GM12874 (cell line): ENCODE results near the gene IKZF2.

Source experiments
- TF ChIP-seq, protein P1 (sequence below): IDR thresholded peaks from 2 replicates; pipeline ENCODE4 v1.5.1; 2011; ENCODE audit warnings: low read depth, mild to moderate bottlenecking, control low read depth, low read length, moderate library complexity; ENCODE audit not compliant: insufficient read depth

The IKZF2 gene

DNA sequence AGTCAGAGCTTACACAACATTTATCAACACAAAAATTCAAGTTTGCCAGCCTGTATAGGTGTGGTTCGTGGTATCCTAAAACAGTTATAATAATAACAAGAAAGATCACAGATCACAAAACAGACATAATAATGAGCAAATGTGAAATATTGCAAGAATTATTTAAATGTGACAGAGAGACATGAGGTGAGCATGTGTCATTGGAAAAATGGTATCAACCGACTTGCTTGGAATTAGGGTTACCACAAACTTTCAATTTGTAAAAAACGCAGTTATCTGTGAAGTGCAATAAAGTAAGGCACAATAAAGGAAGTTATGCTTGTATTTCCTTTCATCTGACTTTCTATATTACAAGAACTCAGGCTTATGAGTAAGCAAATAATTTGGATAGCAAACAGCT lies 116.8 kb downstream of the IKZF2 start:
- TF ChIP-seq, protein P1, sequence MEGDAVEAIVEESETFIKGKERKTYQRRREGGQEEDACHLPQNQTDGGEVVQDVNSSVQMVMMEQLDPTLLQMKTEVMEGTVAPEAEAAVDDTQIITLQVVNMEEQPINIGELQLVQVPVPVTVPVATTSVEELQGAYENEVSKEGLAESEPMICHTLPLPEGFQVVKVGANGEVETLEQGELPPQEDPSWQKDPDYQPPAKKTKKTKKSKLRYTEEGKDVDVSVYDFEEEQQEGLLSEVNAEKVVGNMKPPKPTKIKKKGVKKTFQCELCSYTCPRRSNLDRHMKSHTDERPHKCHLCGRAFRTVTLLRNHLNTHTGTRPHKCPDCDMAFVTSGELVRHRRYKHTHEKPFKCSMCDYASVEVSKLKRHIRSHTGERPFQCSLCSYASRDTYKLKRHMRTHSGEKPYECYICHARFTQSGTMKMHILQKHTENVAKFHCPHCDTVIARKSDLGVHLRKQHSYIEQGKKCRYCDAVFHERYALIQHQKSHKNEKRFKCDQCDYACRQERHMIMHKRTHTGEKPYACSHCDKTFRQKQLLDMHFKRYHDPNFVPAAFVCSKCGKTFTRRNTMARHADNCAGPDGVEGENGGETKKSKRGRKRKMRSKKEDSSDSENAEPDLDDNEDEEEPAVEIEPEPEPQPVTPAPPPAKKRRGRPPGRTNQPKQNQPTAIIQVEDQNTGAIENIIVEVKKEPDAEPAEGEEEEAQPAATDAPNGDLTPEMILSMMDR, result no peak

DNA sequence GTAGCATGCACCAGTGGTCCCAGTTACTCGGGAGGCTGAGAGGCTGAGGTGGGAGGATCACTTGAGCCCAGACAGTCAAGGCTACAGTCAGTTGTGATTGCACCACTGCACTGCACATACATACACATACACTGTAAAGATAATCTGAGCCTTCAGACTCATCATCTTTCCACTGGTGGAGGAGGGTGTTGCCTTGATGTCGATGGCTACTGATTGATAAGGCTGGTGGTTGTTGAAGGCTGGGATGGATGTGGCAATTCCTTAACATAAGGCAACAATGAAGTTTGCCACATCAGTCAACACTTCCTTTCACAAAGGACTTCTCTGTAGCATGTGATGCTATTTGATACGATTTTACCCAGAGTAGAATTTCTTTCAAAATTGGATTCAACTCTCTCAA lies 118.8 kb downstream of the IKZF2 start:
- TF ChIP-seq, protein P1, result no peak

DNA sequence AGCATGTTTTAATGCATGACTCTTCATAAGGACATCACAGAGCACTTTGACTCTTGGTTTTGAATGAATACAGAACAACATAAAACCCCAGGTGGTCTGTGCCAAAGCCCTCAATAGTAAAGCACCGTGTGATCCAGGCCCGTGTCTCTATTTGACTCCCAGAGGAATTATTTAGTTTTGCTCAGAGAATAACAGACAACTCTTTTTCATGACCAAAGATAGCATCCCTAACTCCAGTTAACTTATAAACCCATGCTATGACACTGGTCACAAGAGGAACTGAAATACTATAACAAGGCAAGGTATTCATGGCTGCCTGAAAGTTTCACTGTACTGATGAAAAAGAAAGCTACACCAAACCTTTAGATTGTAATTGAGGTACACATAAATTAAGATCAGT lies 128.4 kb downstream of the IKZF2 start:
- TF ChIP-seq, protein P1, result no peak

DNA sequence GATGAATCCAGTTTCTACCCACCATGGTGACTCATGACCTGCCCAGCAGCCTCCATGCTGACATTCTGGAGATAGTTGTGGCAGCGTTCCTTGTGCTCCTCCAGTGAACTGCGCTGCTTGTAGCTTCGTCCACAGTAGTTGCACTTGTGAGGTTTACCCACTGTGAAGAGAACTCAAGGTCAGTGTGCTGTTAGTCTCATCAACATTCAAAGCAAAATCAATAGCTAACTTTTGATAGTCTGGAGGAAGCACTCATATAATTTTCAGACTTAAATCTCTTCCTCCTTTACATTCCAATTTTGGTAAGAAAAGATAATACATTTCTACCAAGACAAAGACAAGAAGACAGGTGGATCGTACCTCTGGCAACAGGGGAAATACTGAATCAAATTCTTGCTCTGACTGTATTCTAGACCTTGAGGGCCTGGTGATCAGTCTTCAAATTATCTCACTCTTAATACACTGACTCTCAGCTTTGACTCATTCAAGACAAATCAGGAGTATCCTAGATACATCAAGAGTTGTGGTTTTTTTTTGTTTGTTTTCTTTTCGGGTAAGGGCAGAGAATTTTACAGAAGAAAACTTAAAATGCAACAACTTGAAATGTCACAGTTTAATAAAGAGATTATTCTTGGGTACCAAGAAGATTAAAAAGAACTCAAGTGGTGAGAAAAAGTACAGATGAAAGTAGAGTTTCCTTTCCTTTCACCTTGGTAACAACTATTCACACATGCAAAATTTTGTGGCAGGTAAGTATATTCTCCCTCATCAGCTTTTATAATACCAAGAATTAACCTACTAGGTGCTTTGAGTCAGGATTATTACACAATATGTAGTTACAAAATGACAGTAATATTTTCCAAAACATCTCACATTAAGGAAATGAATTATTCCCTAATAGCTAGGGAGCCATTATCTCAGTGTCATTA lies 129.2 kb downstream of the IKZF2 start:
- TF ChIP-seq, protein P1, result no peak

DNA sequence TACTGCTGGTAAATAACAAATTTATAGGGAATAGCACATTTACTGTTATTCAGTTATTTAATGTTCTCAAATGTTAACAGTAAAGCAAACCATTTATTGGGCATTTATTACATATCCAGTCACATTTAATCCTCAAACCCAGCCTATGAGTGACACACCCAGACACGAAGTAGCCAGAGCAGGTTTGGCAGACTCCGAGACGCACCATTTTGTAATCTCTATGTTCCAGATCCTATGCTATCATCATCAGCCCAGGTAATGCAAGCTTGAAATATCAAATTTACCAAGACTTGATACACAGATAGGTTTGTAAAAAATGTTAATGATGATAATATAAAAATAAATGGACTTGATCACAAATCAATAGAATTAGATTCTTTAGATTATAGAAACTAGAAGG lies 131.1 kb downstream of the IKZF2 start:
- TF ChIP-seq, protein P1, result no peak

DNA sequence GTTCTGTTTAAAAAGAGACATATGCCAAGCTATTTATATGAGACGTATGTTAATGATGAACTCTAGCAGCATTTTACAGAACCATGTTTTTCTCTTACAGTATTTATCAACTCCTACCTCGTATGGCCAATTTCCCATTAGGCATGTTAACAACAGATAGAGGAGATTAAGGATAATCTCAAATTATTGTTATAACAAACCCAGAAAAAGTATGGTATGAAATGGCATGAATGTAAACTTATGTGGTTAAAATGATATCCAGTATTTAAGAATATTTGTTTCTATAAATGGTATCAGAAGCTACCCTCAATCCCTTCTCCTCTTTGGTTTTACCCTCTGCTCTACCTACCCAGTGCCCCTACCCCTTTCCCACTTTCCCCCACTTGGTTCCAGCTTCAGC lies 132.0 kb downstream of the IKZF2 start:
- TF ChIP-seq, protein P1, result no peak

DNA sequence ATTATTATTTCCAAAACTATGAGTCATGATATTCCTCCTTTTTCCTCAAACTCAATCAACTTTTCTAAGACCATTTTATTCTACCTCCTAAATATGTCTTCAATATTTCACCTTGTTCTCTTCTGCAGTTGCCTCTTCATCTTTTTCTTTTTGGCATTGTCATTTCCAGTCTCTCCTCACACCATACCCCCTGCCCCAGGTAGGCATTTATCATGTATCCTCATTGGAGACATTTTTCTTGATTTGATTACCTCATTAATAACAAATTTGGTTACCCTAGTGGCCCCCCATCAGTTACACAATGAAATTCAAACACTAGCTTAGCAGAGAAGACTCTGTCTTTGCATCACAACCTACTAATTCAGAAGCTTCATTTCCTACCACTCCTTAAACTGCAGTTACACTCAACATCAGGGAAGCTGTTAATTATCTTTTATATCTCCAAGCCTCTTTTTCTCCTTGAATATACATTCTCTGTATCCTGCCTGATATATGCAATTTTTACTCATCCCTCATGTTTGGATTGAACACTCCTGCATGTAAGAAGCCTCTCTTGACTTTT lies 133.0 kb downstream of the IKZF2 start:
- TF ChIP-seq, protein P1, result no peak
